ENCODE measurements around the gene AKAP13. TPM values are rescaled to one million over a fixed set of nuclear protein-coding genes. Genes with fewer than 3 reads are reported as not detected.

The AKAP13 gene
- total and polyA plus RNA-seq, 2 of the 8 experiments (the other 6 are each of a cell fraction or from before 2014, with no cell fraction given), result 14.0 to 46.2 TPM

GRCh38 chr15:85752124-85752475, 371.7 kb downstream of the AKAP13 start (continued):
- TF ChIP-seq KDM4A (IDR thresholded peaks at IDR 0.05; ENCODE audit: low read depth, low read length, severe bottlenecking), result no peak
- no peak for TF ChIP-seq KDM5A (IDR thresholded peaks at IDR 0.05; ENCODE audit: low read length)
- TF ChIP-seq CTBP2 (IDR thresholded peaks at IDR 0.05; ENCODE audit: borderline replicate concordance, insufficient read depth, insufficient read length, low read length), result no peak

All from H1 (cell line).